CD4-positive, CD25-positive, alpha-beta regulatory T cell (primary cell): ENCODE measurements around the gene TRHDE. TPM values are rescaled to one million over a fixed set of nuclear protein-coding genes. Genes with fewer than 3 reads are reported as not detected.

ENCODE experiments used
- ATAC-seq, 2 donors: fragments of 150-1000 bp; cut with Tn5 transposase; one replicate each; pipeline ENCODE4 v1.10.0; 2021; ENCODE audit warnings: low read depth in 2 of 2, moderate number of reproducible peaks in 2 of 2, moderate library complexity in 1 of 2
- DNase-seq, 3 donors: peaks; one replicate each; pipeline versions ENCODE4 v3.0.0 to v3.0.0-alpha.2; 2012 to 2022; ENCODE audit warnings: mixed read lengths in 1 of 3
- H3K27ac ChIP-seq: one replicate; pipeline ENCODE4 v1.7.0; 2013; ENCODE audit warnings: mild to moderate bottlenecking, low read length; ENCODE audit not compliant: insufficient read depth, poor library complexity, severe bottlenecking
- H3K27me3 ChIP-seq: one replicate; pipeline ENCODE4 v1.7.0; 2013; ENCODE audit warnings: low read length; ENCODE audit not compliant: control insufficient read depth, insufficient read depth
- H3K36me3 ChIP-seq: one replicate; pipeline ENCODE4 v1.7.0; 2013; ENCODE audit warnings: mild to moderate bottlenecking, low read length, moderate library complexity; ENCODE audit not compliant: control insufficient read depth, insufficient read depth
- H3K4me1 ChIP-seq: 2 replicates; pipeline ENCODE4 v1.7.0; 2013; ENCODE audit warnings: mild to moderate bottlenecking, low read length; ENCODE audit not compliant: insufficient read depth, control insufficient read depth, poor library complexity, severe bottlenecking
- H3K4me3 ChIP-seq: one replicate; pipeline ENCODE4 v1.7.0; 2013; ENCODE audit warnings: low read depth, mild to moderate bottlenecking, low read length, moderate library complexity
- H3K9me3 ChIP-seq, 2 experiments: 1 replicate in 1 of 2; 2 replicates in 1 of 2; pipeline ENCODE4 v1.7.0; 2013; ENCODE audit warnings: low read length in 2 of 2, mild to moderate bottlenecking in 1 of 2, moderate library complexity in 1 of 2; ENCODE audit not compliant: control insufficient read depth in 2 of 2
- H3K27ac Mint-ChIP-seq, 3 donors: one replicate each; pipeline ENCODE4 v1.8.0; 2020 to 2022; ENCODE audit warnings: mild to moderate bottlenecking in 3 of 3, mixed read lengths in 3 of 3, moderate library complexity in 2 of 3
- H3K27me3 Mint-ChIP-seq: one replicate; pipeline ENCODE4 v1.8.0; 2022; ENCODE audit warnings: mild to moderate bottlenecking, mixed read lengths
- H3K36me3 Mint-ChIP-seq: one replicate; pipeline ENCODE4 v1.8.0; 2020; ENCODE audit warnings: mixed read lengths
- H3K4me1 Mint-ChIP-seq, 4 donors: one replicate each; pipeline ENCODE4 v1.8.0; 2020 to 2022; ENCODE audit warnings: mixed read lengths in 4 of 4, mild to moderate bottlenecking in 1 of 4
- H3K4me3 Mint-ChIP-seq, 4 donors: one replicate each; pipeline ENCODE4 v1.8.0; 2020 to 2022; ENCODE audit warnings: mild to moderate bottlenecking in 4 of 4, mixed read lengths in 4 of 4, moderate library complexity in 3 of 4
- H3K9me3 Mint-ChIP-seq, 7 donors: one replicate each; pipeline ENCODE4 v1.8.0; 2020 to 2022; ENCODE audit warnings: mixed read lengths in 7 of 7, mild to moderate bottlenecking in 3 of 7, moderate library complexity in 2 of 7
- polyA plus RNA-seq, 4 donors: library from polyadenylated mRNA; unstranded; fragments of 300-500 nt; fragmentation: Illumina TruSeq; gene quantifications; one replicate each; pipeline ENCODE4 v1.2.3, GENCODE V29; 2021
- total RNA-seq: library from RNA; stranded (reverse); gene quantifications from one replicate; pipeline ENCODE4 v1.2.3, GENCODE V29; 2022

TRHDE gene
- total and polyA plus RNA-seq, 5 donors from 2014 or later, result not detected

DNA sequence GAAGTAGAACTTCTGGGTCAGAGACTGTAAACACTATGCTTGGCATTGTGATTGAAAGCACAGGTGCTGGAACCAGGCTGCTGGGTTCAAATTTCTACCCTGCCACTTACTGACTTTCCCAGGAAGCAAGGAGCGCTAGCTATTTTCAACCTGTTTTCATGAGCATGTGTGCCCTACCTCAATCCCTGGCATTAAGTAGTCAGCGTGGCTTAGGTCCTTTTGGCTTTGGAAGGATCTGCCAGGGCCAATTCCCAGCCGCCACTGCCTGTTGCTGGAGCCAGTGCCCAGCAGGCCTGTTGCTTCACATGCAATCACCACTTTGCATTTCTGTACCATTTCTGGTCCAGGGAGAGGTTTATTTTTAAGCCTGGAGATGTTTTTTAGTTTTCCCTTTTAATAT lies 196.3 kb downstream of the TRHDE start:
- Mint-ChIP-seq H3K4me3 (no peak overlapping the region), H3K27me3 (no peaks in the 10 kb centered on the region), H3K36me3 (no peaks in the 10 kb centered on the region), H3K9me3 (peaks cover 0 to 9% (median 4%) of the 10 kb centered on the region in 7 donors), H3K4me1 (no peaks in the 10 kb centered on the region), H3K27ac (no peak overlapping the region)
- DNase-seq (no peak), ATAC-seq (no peak)
- H3K36me3 ChIP-seq, result no peaks in the 10 kb centered on the region
- no peak overlapping the region for H3K4me3 ChIP-seq
- no peak overlapping the region for H3K27ac ChIP-seq
- H3K27me3 ChIP-seq, result no peaks in the 10 kb centered on the region
- H3K9me3 ChIP-seq, result peaks cover 0 to 3% of the 10 kb centered on the region in 2 experiments
- no peaks in the 10 kb centered on the region for H3K4me1 ChIP-seq

- Histone ChIP-seq H3K9me3 (no peaks in the 10 kb centered on the region), H3K4me1 (no peaks in the 10 kb centered on the region), H3K27ac (no peak overlapping the region), H3K36me3 (no peaks in the 10 kb centered on the region), H3K27me3 (no peaks in the 10 kb centered on the region), H3K4me3 (no peak overlapping the region)
- H3K4me3 Mint-ChIP-seq, result no peak overlapping the region
- DNase-seq, result no peak
- H3K4me1 Mint-ChIP-seq, result no peaks in the 10 kb centered on the region
- H3K9me3 Mint-ChIP-seq, result peaks cover 0 to 10% (median 4%) of the 10 kb centered on the region in 7 donors
- no peaks in the 10 kb centered on the region for H3K36me3 Mint-ChIP-seq
- ATAC-seq, result no peak
- H3K27me3 Mint-ChIP-seq, result no peaks in the 10 kb centered on the region
- H3K27ac Mint-ChIP-seq, result no peak overlapping the region
These were observed 199.6 kb downstream of the TRHDE start for GRCh38 chr12:72471806-72472205.

DNA sequence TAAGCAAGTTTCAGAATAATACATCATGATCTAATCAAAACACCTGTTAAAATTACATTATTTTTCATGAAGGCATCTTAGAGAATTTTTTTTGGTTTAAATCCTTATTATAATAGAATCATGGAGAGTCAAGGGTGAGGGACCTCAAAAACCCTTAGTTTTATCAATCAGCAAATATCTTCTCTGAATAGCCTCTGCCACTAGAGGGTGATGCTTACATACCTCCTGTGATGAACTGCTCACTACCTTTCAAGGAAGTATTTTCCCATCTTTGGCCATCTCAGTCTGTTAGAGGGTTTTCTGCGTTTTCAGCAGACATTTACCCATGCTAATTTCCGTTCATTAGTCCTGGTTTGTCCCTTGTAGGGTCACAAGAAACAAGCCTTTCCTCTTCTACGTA lies 200.2 kb downstream of the TRHDE start:
- Histone ChIP-seq H3K27me3 (no peaks in the 10 kb centered on the region), H3K36me3 (no peaks in the 10 kb centered on the region), H3K27ac (no peak overlapping the region), H3K9me3 (no peaks in the 10 kb centered on the region), H3K4me1 (no peaks in the 10 kb centered on the region), H3K4me3 (no peak overlapping the region)
- Mint-ChIP-seq H3K4me3 (no peak overlapping the region), H3K9me3 (peaks cover 0 to 10% (median 4%) of the 10 kb centered on the region in 7 donors), H3K4me1 (no peaks in the 10 kb centered on the region), H3K27me3 (no peaks in the 10 kb centered on the region), H3K27ac (no peak overlapping the region), H3K36me3 (no peaks in the 10 kb centered on the region)
- DNase-seq (no peak), ATAC-seq (no peak)

- no peaks in the 10 kb centered on the region for H3K4me1 ChIP-seq
- no peaks in the 10 kb centered on the region for H3K36me3 Mint-ChIP-seq
- no peaks in the 10 kb centered on the region for H3K9me3 ChIP-seq
- no peak overlapping the region for H3K27ac ChIP-seq
- no peak overlapping the region for H3K4me3 ChIP-seq
- no peak overlapping the region for H3K27ac Mint-ChIP-seq
- H3K27me3 Mint-ChIP-seq, result no peaks in the 10 kb centered on the region
- no peak overlapping the region for H3K4me3 Mint-ChIP-seq
- ATAC-seq, result no peak
- H3K27me3 ChIP-seq, result no peaks in the 10 kb centered on the region
- peaks cover 0 to 4% (median 0%) of the 10 kb centered on the region in 7 donors for H3K9me3 Mint-ChIP-seq
- DNase-seq, result no peak
- no peaks in the 10 kb centered on the region for H3K4me1 Mint-ChIP-seq
- no peaks in the 10 kb centered on the region for H3K36me3 ChIP-seq
These were observed 204.1 kb downstream of the TRHDE start for GRCh38 chr12:72476301-72476700.

DNA sequence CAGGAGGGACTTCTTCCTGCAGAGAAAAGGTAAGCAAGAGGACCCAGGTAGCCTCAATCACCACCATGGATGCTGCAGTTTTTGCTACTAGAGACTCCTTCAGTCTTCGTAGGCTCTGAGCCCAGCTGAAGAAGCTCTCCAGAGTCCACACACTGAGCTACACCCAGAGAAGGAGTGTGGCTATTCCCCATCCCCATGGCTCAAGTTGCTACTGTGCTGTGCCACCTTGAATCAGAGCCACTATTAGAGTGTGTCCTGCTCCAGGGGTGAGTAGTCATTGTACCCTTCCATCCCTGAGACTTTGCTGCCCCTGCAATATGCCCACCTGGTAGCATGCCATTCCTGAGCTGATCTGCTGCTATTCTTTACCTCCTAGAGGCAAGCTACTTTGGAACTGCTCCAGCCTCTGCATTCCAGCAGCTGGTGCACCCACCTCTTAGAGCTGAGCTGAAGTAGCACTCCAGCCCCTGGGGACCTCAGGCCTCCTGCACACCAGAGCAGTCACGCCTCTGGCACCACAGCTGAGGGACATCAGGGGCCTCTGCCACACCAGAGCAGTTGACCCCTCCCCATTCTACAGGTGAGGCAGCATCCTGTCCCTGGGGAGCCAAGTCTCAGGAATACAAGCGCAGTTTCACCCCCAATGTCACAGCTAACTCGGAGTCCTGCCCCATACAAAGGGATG lies 213.0 kb downstream of the TRHDE start:
- Histone ChIP-seq H3K4me3 (no peak overlapping the region), H3K27ac (no peak overlapping the region), H3K27me3 (no peaks in the 10 kb centered on the region), H3K9me3 (no peaks in the 10 kb centered on the region), H3K36me3 (no peaks in the 10 kb centered on the region), H3K4me1 (no peaks in the 10 kb centered on the region)
- DNase-seq, result no peak
- Mint-ChIP-seq H3K36me3 (no peaks in the 10 kb centered on the region), H3K27me3 (no peaks in the 10 kb centered on the region), H3K9me3 (peaks cover 0 to 10% (median 3%) of the 10 kb centered on the region in 7 donors), H3K27ac (no peak overlapping the region), H3K4me3 (no peak overlapping the region), H3K4me1 (no peaks in the 10 kb centered on the region)
- no peak for ATAC-seq

GRCh38 chr12:72491426-72491825 lies 219.3 kb downstream of the TRHDE start:
- DNase-seq (no peak), ATAC-seq (no peak)
- Mint-ChIP-seq H3K4me1 (no peaks in the 10 kb centered on the region), H3K27me3 (no peaks in the 10 kb centered on the region), H3K4me3 (no peak overlapping the region), H3K27ac (no peak overlapping the region), H3K9me3 (peaks cover 2 to 21% (median 5%) of the 10 kb centered on the region in 7 donors), H3K36me3 (no peaks in the 10 kb centered on the region)
- H3K27ac ChIP-seq, result no peak overlapping the region
- H3K27me3 ChIP-seq, result no peaks in the 10 kb centered on the region
- no peaks in the 10 kb centered on the region for H3K36me3 ChIP-seq
- H3K4me3 ChIP-seq, result no peak overlapping the region
- no peaks in the 10 kb centered on the region for H3K4me1 ChIP-seq
- H3K9me3 ChIP-seq, result no peaks in the 10 kb centered on the region

- H3K4me3 ChIP-seq, result no peak overlapping the region
- Mint-ChIP-seq H3K27ac (no peak overlapping the region), H3K4me3 (no peak overlapping the region), H3K36me3 (no peaks in the 10 kb centered on the region), H3K9me3 (peaks cover 0 to 21% (median 4%) of the 10 kb centered on the region in 7 donors), H3K27me3 (no peaks in the 10 kb centered on the region), H3K4me1 (no peaks in the 10 kb centered on the region)
- no peak overlapping the region for H3K27ac ChIP-seq
- ATAC-seq (no peak), DNase-seq (no peak)
- H3K4me1 ChIP-seq, result no peaks in the 10 kb centered on the region
- no peaks in the 10 kb centered on the region for H3K36me3 ChIP-seq
- H3K27me3 ChIP-seq, result no peaks in the 10 kb centered on the region
- no peaks in the 10 kb centered on the region for H3K9me3 ChIP-seq
These were observed 221.2 kb downstream of the TRHDE start for GRCh38 chr12:72493407-72493806.

DNA sequence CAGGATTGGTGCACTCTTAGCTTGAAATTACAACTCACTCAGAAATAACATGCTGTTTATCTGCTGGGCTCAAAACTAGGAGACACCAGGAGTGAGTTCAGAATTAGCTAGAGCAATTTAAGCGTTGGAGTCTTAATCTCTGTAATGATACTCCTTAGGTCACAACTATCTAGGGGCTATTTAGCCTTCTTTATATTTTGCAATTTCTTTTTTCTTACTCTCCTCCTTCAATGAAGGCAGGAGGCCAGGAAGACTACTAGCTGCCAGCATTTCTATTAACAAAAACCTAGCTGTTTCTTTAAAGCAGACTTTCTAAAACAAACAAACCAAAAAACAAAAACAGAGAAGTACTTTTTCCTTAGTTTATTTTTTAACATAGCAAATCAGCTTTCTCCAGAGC lies 226.2 kb downstream of the TRHDE start:
- Mint-ChIP-seq H3K27me3 (no peaks in the 10 kb centered on the region), H3K9me3 (peaks cover 0 to 31% (median 5%) of the 10 kb centered on the region in 7 donors), H3K27ac (no peak overlapping the region), H3K4me3 (no peak overlapping the region), H3K4me1 (no peaks in the 10 kb centered on the region), H3K36me3 (no peaks in the 10 kb centered on the region)
- H3K4me1 ChIP-seq, result no peaks in the 10 kb centered on the region
- ATAC-seq, result no peak
- H3K4me3 ChIP-seq, result no peak overlapping the region
- DNase-seq, result no peak
- H3K27ac ChIP-seq, result no peak overlapping the region
- H3K36me3 ChIP-seq, result no peaks in the 10 kb centered on the region
- H3K27me3 ChIP-seq, result no peaks in the 10 kb centered on the region
- H3K9me3 ChIP-seq, result no peaks in the 10 kb centered on the region
